ENCODE measurements around the gene ETV3. TPM values are rescaled to one million over a fixed set of nuclear protein-coding genes. Genes with fewer than 3 reads are reported as not detected.
A peak's percentile ranks its signal among the peaks of the same experiment; 100 is the strongest.

Gene ETV3
- total RNA-seq, 1 experiment from 2014 or later: 39.7 TPM

GRCh38 chr1:157166590-157166989, 28.4 kb upstream of the ETV3 start:
- H3K36me3 Mint-ChIP-seq (ENCODE audit: insufficient read depth, unreplicated experiment): peaks cover 5% of the 10 kb centered on the region
- H3K4me1 Mint-ChIP-seq (ENCODE audit: low read depth, unreplicated experiment): peaks cover 13% of the 10 kb centered on the region
- no peak overlapping the region for H3K27ac Mint-ChIP-seq (ENCODE audit: unreplicated experiment)
- peaks cover 66% of the 10 kb centered on the region for H3K27me3 Mint-ChIP-seq (ENCODE audit: unreplicated experiment)
- CTCF ChIA-PET: interaction anchor here (0.9 kb wide), 1 partner anchor 77 kb away, joined by 3 read pairs; no protein-coding TSS in a partner anchor
- no peak overlapping the region for H3K4me3 Mint-ChIP-seq (ENCODE audit: low read depth, unreplicated experiment)
- BruUV-seq (replicated peaks): no TSS peak
- intact Hi-C loops (cut with micrococcal nuclease; ENCODE audit: unreplicated experiment): loop anchor here (10.0 kb wide), 1 partner anchor 958 kb away; a partner anchor contains a TSS
- TF ChIP-seq, protein P1, sequence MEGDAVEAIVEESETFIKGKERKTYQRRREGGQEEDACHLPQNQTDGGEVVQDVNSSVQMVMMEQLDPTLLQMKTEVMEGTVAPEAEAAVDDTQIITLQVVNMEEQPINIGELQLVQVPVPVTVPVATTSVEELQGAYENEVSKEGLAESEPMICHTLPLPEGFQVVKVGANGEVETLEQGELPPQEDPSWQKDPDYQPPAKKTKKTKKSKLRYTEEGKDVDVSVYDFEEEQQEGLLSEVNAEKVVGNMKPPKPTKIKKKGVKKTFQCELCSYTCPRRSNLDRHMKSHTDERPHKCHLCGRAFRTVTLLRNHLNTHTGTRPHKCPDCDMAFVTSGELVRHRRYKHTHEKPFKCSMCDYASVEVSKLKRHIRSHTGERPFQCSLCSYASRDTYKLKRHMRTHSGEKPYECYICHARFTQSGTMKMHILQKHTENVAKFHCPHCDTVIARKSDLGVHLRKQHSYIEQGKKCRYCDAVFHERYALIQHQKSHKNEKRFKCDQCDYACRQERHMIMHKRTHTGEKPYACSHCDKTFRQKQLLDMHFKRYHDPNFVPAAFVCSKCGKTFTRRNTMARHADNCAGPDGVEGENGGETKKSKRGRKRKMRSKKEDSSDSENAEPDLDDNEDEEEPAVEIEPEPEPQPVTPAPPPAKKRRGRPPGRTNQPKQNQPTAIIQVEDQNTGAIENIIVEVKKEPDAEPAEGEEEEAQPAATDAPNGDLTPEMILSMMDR (IDR thresholded peaks at IDR 0.05; ENCODE audit: unreplicated experiment): no peak
- DNase-seq: no peak
- no peaks in the 10 kb centered on the region for H3K9me3 Mint-ChIP-seq (ENCODE audit: low read depth, unreplicated experiment)

DNA sequence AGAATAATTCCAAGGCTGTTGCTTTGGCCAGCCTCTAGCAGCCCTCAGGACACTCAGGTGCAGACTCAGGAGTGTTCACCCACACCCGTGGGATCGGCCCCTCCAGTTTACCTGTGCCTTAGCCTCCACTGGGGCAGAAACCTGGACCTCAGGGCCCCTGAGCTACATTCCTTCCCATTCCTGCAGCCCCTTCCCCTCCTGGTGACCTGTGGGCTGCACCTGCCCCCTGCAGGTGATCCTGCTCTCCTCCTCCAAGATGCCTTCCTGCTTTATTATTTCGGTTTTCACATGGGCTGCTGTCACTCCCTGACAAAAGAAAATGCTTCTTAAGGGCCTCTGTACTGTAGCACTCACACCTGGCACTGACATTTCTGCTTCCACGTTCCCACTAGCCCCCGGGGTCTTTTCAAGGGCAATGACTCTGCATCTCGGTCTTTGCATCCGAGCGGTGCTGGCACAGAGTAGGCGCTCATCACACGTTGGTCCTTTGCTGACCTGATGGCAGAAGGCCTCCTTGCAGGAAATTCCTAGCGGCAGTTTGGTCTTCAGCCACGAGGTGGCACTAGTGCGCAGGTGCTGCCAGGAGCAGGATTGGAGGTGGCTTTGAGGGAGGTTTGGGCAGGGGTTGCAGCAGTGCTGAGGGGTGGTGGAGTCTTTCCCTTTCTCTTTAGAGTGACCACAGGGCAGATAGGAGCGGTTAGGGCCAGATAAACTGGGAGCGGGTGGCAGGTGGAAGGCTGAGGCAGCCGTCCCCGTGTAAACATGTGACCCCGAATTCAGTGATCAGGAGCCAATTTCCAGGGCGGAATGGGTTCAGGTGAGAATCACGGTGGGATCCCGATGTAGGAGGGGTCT, 25.3 kb upstream of the ETV3 start:
- H3K9me3 Mint-ChIP-seq (ENCODE audit: low read depth, unreplicated experiment): no peaks in the 10 kb centered on the region
- peak overlapping the region; percentile 60 for H3K4me3 Mint-ChIP-seq (ENCODE audit: low read depth, unreplicated experiment)
- peak overlapping the region; percentile 6 for H3K27ac Mint-ChIP-seq (ENCODE audit: unreplicated experiment)
- peaks cover 51% of the 10 kb centered on the region for H3K27me3 Mint-ChIP-seq (ENCODE audit: unreplicated experiment)
- no TSS peak for BruUV-seq (replicated peaks)
- peaks cover 13% of the 10 kb centered on the region for H3K4me1 Mint-ChIP-seq (ENCODE audit: low read depth, unreplicated experiment)
- peaks cover 5% of the 10 kb centered on the region for H3K36me3 Mint-ChIP-seq (ENCODE audit: insufficient read depth, unreplicated experiment)
- CTCF ChIA-PET: interaction anchor here (1.0 kb wide), 1 partner anchor 73 kb away, joined by 3 read pairs; no protein-coding TSS in a partner anchor
- TF ChIP-seq, protein P1 (IDR thresholded peaks at IDR 0.05; ENCODE audit: unreplicated experiment): peak; percentile 88
- peak; percentile 92 for DNase-seq
- intact Hi-C loops (cut with micrococcal nuclease; ENCODE audit: unreplicated experiment): loop anchor here (10.0 kb wide), 1 partner anchor 961 kb away; a partner anchor contains a TSS

DNA sequence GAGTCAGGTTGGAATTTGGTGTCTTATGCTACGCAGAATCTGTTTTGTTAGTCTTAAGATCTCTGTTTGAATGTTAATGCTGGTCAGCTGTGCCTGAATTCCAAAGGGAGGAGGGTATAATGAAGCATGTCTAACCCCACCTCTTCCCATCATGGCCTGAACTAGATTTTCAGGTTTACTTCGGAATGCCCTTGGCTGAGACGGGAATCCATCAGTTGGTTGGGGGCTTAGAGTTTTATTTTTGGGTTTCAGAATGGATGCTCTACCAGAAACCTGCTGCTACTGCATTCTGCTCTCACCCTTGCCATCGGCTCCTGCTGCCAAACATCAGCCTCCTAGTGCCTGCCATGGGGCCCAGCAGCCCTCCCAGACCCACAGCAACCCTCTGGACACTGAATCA, 24.1 kb upstream of the ETV3 start:
- peaks cover 13% of the 10 kb centered on the region for H3K4me1 Mint-ChIP-seq (ENCODE audit: low read depth, unreplicated experiment)

GRCh38 chr1:157161901-157162300, 23.7 kb upstream of the ETV3 start:
- H3K36me3 Mint-ChIP-seq (ENCODE audit: insufficient read depth, unreplicated experiment): peaks cover 5% of the 10 kb centered on the region
- H3K4me1 Mint-ChIP-seq (ENCODE audit: low read depth, unreplicated experiment): peaks cover 15% of the 10 kb centered on the region
- no peak overlapping the region for H3K4me3 Mint-ChIP-seq (ENCODE audit: low read depth, unreplicated experiment)
- DNase-seq: no peak
- CTCF ChIA-PET: no interaction called here
- no peak overlapping the region for H3K27ac Mint-ChIP-seq (ENCODE audit: unreplicated experiment)
- intact Hi-C loops (cut with micrococcal nuclease; ENCODE audit: unreplicated experiment): loop anchor here (10.0 kb wide), 1 partner anchor 963 kb away; a partner anchor contains a TSS
- no peaks in the 10 kb centered on the region for H3K9me3 Mint-ChIP-seq (ENCODE audit: low read depth, unreplicated experiment)
- BruUV-seq (replicated peaks): no TSS peak
- peaks cover 52% of the 10 kb centered on the region for H3K27me3 Mint-ChIP-seq (ENCODE audit: unreplicated experiment)
- TF ChIP-seq, protein P1 (IDR thresholded peaks at IDR 0.05; ENCODE audit: unreplicated experiment): no peak

More for the DNA sequence above, 24.1 kb upstream of the ETV3 start:
- Mint-ChIP-seq H3K27me3 (ENCODE audit: unreplicated experiment) (peaks cover 52% of the 10 kb centered on the region), H3K27ac (ENCODE audit: unreplicated experiment) (no peak overlapping the region), H3K9me3 (ENCODE audit: low read depth, unreplicated experiment) (no peaks in the 10 kb centered on the region), H3K36me3 (ENCODE audit: insufficient read depth, unreplicated experiment) (peaks cover 5% of the 10 kb centered on the region), H3K4me3 (ENCODE audit: low read depth, unreplicated experiment) (no peak overlapping the region)
- intact Hi-C loops (cut with micrococcal nuclease; ENCODE audit: unreplicated experiment): loop anchor here (10.0 kb wide), 1 partner anchor 962 kb away; a partner anchor contains a TSS
- TF ChIP-seq, protein P1 (IDR thresholded peaks at IDR 0.05; ENCODE audit: unreplicated experiment): no peak
- BruUV-seq (replicated peaks): no TSS peak
- DNase-seq: no peak
- CTCF ChIA-PET: no interaction called here

Data from Calu3 (cell line).